C4-2B (cell line): ENCODE results near the gene FUT6.

ENCODE experiments used
- CTCF ChIP-seq: fragments of 450-650 bp; conservative IDR thresholded peaks from 2 replicates; pipeline ENCODE4 v1.5.1; 2017; ENCODE audit warnings: mild to moderate bottlenecking
- ZFX ChIP-seq: fragments of 450-650 bp; IDR thresholded peaks from 2 replicates; pipeline ENCODE4 v1.6.1; 2017

- TF ChIP-seq CTCF (no peak), ZFX (no peak)
These were observed 17.2 kb downstream of the FUT6 start for GRCh38 chr19:5822181-5822844.
